HFFc6 (cell line): ENCODE data around the gene SIRPG. TPM values are rescaled to one million over a fixed set of nuclear protein-coding genes. Genes with fewer than 3 reads are reported as not detected.
"Not testable (repeated sequence)": the region's sequence is repeated elsewhere in the genome, so short reads cannot be mapped to it uniquely, and the experiment has no call there.

Experiments used
- DNase-seq: peaks from one replicate; pipeline ENCODE4 v3.0.0-alpha.2; 2018
- H3K27ac Mint-ChIP-seq: 2 replicates; pipeline ENCODE4 v1.8.0; 2020; ENCODE audit warnings: mild to moderate bottlenecking, mixed read lengths
- H3K27me3 Mint-ChIP-seq: 2 replicates; pipeline ENCODE4 v1.8.0; 2021; ENCODE audit warnings: mild to moderate bottlenecking, moderate library complexity, mixed read lengths; ENCODE audit not compliant: insufficient read depth
- H3K36me3 Mint-ChIP-seq: 2 replicates; pipeline ENCODE4 v1.8.0; 2021; ENCODE audit warnings: low read depth, mixed read lengths
- H3K4me1 Mint-ChIP-seq: 2 replicates; pipeline ENCODE4 v1.8.0; 2020; ENCODE audit warnings: low read depth, mixed read lengths
- H3K4me3 Mint-ChIP-seq: 2 replicates; pipeline ENCODE4 v1.8.0; 2020; ENCODE audit warnings: mild to moderate bottlenecking, moderate library complexity, mixed read lengths
- H3K9me3 Mint-ChIP-seq: 2 replicates; pipeline ENCODE4 v1.8.0; 2020; ENCODE audit warnings: mild to moderate bottlenecking, mixed read lengths
- long read RNA-seq: library from polyadenylated mRNA; unstranded; transcript quantifications from one replicate; pipeline ENCODE4 v2.0.0, GENCODE V29; 2019
- total RNA-seq, 6 experiments: library from RNA; stranded (reverse); fragmentation: NEBNext Ultra II Directional; extraction: Animal tissue kit (Norgen Biotek cat#: 25700); gene quantifications; 2 replicates in 1 of 6; 3 replicates in 5 of 6; pipeline ENCODE4 v1.2.3, GENCODE V29; 2021
- TF ChIP-seq, protein P1 (sequence below): fragments of 200-600 bp; sonication (generic); IDR thresholded peaks from 2 replicates; pipeline ENCODE4 v1.5.0; 2021; ENCODE audit warnings: antibody characterized with exemption, mild to moderate bottlenecking

SIRPG gene
- total RNA-seq = not detected
- long read RNA-seq = 0 reads

DNA sequence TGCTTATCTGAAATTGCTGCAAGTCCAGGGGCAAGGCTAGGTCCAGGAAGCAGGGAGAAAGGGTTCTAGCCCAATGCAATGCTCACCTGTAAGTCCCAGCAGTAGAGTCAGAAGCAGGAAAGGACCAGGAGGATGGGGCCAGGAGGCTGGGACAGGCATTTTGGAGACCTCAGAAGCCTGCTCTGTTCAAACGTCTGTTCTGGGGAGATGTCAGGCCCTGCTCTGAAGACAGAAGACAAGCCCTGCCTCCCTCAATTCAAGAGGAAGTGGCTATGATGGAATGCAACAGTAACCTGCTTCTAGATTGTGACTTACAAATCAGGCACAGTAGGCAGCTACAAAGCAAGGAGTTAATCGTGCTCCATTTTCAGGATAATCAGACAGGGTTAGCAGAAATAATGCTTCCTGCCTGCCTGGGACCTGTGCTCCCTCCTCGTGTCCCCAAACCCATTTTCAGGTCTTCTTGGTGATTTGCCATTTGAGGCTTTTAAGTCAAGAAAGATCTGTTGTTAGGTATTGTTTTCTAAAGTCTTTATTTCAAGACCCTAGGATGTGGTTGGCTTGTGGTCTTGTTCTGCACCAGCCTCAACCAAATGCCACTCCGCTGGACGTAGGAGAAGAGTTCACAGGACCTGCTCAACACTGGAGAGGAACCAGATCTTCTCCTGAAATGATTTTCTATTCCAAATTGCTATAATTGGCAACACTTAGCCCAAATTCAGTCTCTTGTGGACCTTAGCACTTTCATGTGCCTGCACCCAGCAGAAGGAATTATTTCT, at the start of gene SIRPG:
Gene SIRPG (minus strand): TSS at position 224 of the 779 bp plus-strand sequence. CDS start 65 bp downstream, at position 159.
- DNase-seq = no peak
- H3K4me1 Mint-ChIP-seq = no peaks in the 10 kb centered on the region
- no peaks in the 10 kb centered on the region for H3K36me3 Mint-ChIP-seq
- TF ChIP-seq, protein P1, sequence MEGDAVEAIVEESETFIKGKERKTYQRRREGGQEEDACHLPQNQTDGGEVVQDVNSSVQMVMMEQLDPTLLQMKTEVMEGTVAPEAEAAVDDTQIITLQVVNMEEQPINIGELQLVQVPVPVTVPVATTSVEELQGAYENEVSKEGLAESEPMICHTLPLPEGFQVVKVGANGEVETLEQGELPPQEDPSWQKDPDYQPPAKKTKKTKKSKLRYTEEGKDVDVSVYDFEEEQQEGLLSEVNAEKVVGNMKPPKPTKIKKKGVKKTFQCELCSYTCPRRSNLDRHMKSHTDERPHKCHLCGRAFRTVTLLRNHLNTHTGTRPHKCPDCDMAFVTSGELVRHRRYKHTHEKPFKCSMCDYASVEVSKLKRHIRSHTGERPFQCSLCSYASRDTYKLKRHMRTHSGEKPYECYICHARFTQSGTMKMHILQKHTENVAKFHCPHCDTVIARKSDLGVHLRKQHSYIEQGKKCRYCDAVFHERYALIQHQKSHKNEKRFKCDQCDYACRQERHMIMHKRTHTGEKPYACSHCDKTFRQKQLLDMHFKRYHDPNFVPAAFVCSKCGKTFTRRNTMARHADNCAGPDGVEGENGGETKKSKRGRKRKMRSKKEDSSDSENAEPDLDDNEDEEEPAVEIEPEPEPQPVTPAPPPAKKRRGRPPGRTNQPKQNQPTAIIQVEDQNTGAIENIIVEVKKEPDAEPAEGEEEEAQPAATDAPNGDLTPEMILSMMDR = no peak
- H3K9me3 Mint-ChIP-seq = no peaks in the 10 kb centered on the region; the same call in 1 of the 2 replicates
- no peak within 1 kb of the TSS for H3K4me3 Mint-ChIP-seq
- no peak within 1 kb of the TSS for H3K27ac Mint-ChIP-seq
- peaks cover 18% of the 10 kb centered on the region for H3K27me3 Mint-ChIP-seq

DNA sequence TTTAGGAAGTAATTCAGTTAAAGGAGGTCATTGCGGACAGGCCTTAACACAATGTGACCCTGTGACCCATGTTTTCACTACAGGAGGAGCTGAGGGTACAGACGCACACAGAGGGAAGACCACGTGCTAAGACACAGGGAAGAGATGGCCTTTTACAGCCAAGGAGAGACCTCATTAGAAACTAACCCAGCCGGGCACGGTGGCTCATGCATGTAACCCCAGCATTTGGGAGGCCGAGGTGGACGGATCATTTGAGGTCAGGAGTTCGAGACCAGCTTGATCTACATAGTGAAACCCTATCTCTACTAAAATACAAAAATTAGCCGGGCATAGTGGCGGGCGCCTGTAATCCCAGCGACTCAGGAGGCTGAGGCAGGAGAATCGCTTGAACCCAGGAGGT, 49.3 kb upstream of the SIRPG start:
- H3K4me1 Mint-ChIP-seq, H3K9me3 Mint-ChIP-seq, DNase-seq, H3K4me3 Mint-ChIP-seq, H3K36me3 Mint-ChIP-seq, H3K27ac Mint-ChIP-seq: not testable (repeated sequence)
- H3K27me3 Mint-ChIP-seq = peaks cover 21% of the 10 kb centered on the region

DNA sequence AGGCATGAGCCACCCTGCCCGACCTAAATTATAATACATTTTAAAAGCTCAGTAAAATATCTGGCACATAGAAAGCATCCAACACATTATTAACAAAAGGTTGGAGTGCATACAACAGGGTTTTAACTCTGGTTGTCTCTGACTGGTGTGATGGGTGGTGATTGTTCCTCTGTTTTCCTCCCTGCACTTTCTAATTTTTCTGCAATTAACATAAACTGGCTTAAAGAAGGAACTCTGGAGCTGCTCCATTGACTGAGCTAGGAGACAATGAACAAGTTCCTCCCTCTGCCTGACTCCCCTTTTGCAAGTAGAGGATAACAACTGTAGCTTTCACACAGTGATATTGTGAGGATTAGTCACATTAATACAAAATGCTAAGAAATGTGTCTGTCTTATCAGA, 48.5 kb upstream of the SIRPG start:
- H3K9me3 Mint-ChIP-seq = no peaks in the 10 kb centered on the region
- TF ChIP-seq, protein P1 = no peak
- H3K4me3 Mint-ChIP-seq = no peak overlapping the region
- no peaks in the 10 kb centered on the region for H3K4me1 Mint-ChIP-seq
- no peak overlapping the region for H3K27ac Mint-ChIP-seq
- no peak for DNase-seq
- peaks cover 19% of the 10 kb centered on the region for H3K27me3 Mint-ChIP-seq
- no peaks in the 10 kb centered on the region for H3K36me3 Mint-ChIP-seq

DNA sequence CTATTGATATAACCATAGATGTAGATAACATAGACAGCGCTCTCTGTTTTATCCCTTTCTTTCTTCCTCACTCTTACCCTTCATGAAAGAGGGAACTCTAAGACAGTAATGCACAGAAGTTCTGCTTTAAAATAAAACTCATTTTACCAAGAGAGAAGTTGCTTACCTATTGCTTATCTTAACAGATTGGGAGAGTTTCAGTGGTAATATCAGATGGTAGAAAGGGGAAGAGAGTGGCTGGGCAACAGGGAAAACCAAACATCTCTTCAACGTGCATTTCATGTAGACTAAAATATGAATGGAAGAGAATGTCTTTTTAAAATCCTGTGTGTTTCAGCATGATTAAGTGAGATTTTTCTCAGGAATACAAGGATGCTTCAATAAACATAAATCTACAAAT, 45.3 kb upstream of the SIRPG start:
- TF ChIP-seq, protein P1 = no peak
- no peak for DNase-seq
- no peak overlapping the region for H3K27ac Mint-ChIP-seq
- no peaks in the 10 kb centered on the region for H3K36me3 Mint-ChIP-seq
- no peaks in the 10 kb centered on the region for H3K4me1 Mint-ChIP-seq
- H3K9me3 Mint-ChIP-seq = no peaks in the 10 kb centered on the region
- H3K4me3 Mint-ChIP-seq = no peak overlapping the region
- H3K27me3 Mint-ChIP-seq = peaks cover 17% of the 10 kb centered on the region

DNA sequence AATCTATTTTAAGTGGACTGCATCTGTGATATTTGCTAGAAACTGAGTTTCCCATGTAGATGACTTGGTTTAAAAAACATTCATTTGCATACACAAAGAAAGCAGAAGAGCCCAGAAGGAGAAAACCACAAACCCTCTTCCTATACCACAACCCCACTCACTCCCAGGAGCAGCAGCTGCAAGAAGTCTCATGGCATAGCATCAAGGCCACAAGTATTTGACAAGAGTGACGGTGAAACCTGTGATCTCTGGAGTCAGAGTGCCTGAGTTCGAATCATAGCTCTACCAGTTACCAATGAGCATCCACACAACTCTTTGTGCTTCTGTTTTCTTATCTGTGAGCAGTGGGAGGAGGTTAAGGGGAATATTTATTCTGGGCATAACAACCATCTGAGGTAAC, 44.7 kb upstream of the SIRPG start:
- Mint-ChIP-seq H3K27me3 (peaks cover 17% of the 10 kb centered on the region), H3K4me1 (no peaks in the 10 kb centered on the region), H3K27ac (no peak overlapping the region), H3K4me3 (no peak overlapping the region), H3K9me3 (no peaks in the 10 kb centered on the region), H3K36me3 (no peaks in the 10 kb centered on the region)
- TF ChIP-seq, protein P1 = no peak
- DNase-seq = no peak

DNA sequence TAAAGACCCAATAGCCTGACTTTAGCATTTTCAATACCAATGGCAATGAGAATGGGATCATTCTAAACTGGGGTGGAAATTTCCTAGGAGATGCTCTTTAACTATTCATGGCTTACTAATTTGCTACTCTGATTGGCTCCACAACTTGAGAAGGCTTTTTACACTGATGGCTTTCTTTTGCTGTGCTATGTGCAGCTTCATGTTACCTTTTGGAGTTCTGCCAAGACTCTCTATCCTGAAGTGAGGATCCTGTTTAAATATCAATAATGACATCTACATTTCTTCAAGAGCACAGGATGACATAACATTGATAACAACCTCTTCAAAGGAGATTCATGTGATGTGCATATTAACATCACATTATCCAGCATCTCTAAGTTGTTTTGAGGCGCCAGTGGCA, 43.4 kb upstream of the SIRPG start:
- H3K27ac Mint-ChIP-seq = no peak overlapping the region
- TF ChIP-seq, protein P1 = no peak
- no peaks in the 10 kb centered on the region for H3K4me1 Mint-ChIP-seq
- H3K9me3 Mint-ChIP-seq = no peaks in the 10 kb centered on the region
- peaks cover 11% of the 10 kb centered on the region for H3K27me3 Mint-ChIP-seq
- no peak overlapping the region for H3K4me3 Mint-ChIP-seq
- no peak for DNase-seq
- no peaks in the 10 kb centered on the region for H3K36me3 Mint-ChIP-seq
